Hepatocyte (in vitro differentiated cells): ENCODE data around the gene NME3. TPM values are rescaled to one million over a fixed set of nuclear protein-coding genes. Genes with fewer than 3 reads are reported as not detected.

ENCODE experiments used
- DNase-seq: peaks from one replicate; pipeline ENCODE4 v3.0.0-alpha.2; 2016; ENCODE audit warnings: low spot score
- H2AFZ ChIP-seq: fragments of 200-600 bp; sonication (generic); 2 replicates; pipeline ENCODE4 v1.6.0; 2016; ENCODE audit warnings: antibody characterized with exemption, mild to moderate bottlenecking
- H3K27ac ChIP-seq: fragments of 200-600 bp; sonication (generic); 2 replicates; pipeline ENCODE4 v1.5.1; 2016; ENCODE audit warnings: mild to moderate bottlenecking
- H3K27me3 ChIP-seq: fragments of 200-600 bp; sonication (generic); 2 replicates; pipeline ENCODE4 v1.6.1; 2016
- H3K36me3 ChIP-seq: fragments of 200-600 bp; sonication (generic); replicated peaks from 2 replicates; pipeline ENCODE4 v1.5.1; 2016; ENCODE audit warnings: low read depth; ENCODE audit not compliant: insufficient read depth
- H3K4me1 ChIP-seq: fragments of 200-600 bp; sonication (generic); 2 replicates; pipeline ENCODE4 v1.5.1; 2016; ENCODE audit warnings: mild to moderate bottlenecking, moderate library complexity; ENCODE audit not compliant: insufficient read depth
- H3K4me2 ChIP-seq: fragments of 200-600 bp; sonication (generic); 2 replicates; pipeline ENCODE4 v1.6.0; 2016
- H3K4me3 ChIP-seq: fragments of 200-600 bp; sonication (generic); 2 replicates; pipeline ENCODE4 v1.5.1; 2016; ENCODE audit warnings: mild to moderate bottlenecking
- H3K79me2 ChIP-seq: fragments of 200-600 bp; sonication (generic); 2 replicates; pipeline ENCODE4 v1.6.0; 2017; ENCODE audit warnings: mild to moderate bottlenecking
- H3K9me2 ChIP-seq: fragments of 200-600 bp; sonication (generic); replicated peaks from 2 replicates; pipeline ENCODE4 v1.6.0; 2017; ENCODE audit warnings: mild to moderate bottlenecking; ENCODE audit not compliant: insufficient read depth
- H3K9me3 ChIP-seq: fragments of 200-600 bp; sonication (generic); 2 replicates; pipeline ENCODE4 v1.5.1; 2016; ENCODE audit warnings: low read depth, mild to moderate bottlenecking
- H4K20me1 ChIP-seq: fragments of 200-600 bp; sonication (generic); 2 replicates; pipeline ENCODE4 v1.6.0; 2016; ENCODE audit warnings: mild to moderate bottlenecking; ENCODE audit not compliant: insufficient read depth, poor library complexity, severe bottlenecking
- EZH2 ChIP-seq: fragments of 200-600 bp; sonication (generic); IDR thresholded peaks from 2 replicates; pipeline ENCODE4 v1.6.1; 2016; ENCODE audit warnings: antibody characterized with exemption, mild to moderate bottlenecking, borderline replicate concordance
- EZH2phosphoT487 ChIP-seq: fragments of 200-600 bp; sonication (generic); IDR thresholded peaks from one replicate; pipeline ENCODE4 v1.6.1; 2018; ENCODE audit warnings: antibody characterized with exemption, mild to moderate bottlenecking, low read depth, moderate library complexity; ENCODE audit not compliant: unreplicated experiment, severe bottlenecking
- WGBS: methylation state at CpG from one replicate; pipeline ENCODE4 v1.1.6; 2016; ENCODE audit warnings: low lambda C conversion rate; ENCODE audit errors: missing lambda C conversion rate; 5-methylcytosine and 5-hydroxymethylcytosine counted together
- polyA plus RNA-seq: library from polyadenylated mRNA; unstranded; fragments of >200 nt; fragmentation: Nextera tagmentation; extraction: Ambion mirVana; gene quantifications from 2 replicates; pipeline ENCODE4 v1.2.1, GENCODE V29; 2016
- total RNA-seq: library from RNA; depleted of rRNA; stranded (reverse); fragments of >200 nt; gene quantifications from 2 replicates; pipeline ENCODE4 v1.2.3, GENCODE V29; 2014
- TF ChIP-seq, protein P1 (sequence below): fragments of 200-600 bp; sonication (generic); IDR thresholded peaks from 2 replicates; pipeline ENCODE4 v1.5.1; 2016; ENCODE audit warnings: antibody characterized with exemption, mild to moderate bottlenecking; ENCODE audit not compliant: poor library complexity

NME3 gene
- total and polyA plus RNA-seq, 2 experiments from 2014 or later = 34.8 to 86.6 TPM

DNA sequence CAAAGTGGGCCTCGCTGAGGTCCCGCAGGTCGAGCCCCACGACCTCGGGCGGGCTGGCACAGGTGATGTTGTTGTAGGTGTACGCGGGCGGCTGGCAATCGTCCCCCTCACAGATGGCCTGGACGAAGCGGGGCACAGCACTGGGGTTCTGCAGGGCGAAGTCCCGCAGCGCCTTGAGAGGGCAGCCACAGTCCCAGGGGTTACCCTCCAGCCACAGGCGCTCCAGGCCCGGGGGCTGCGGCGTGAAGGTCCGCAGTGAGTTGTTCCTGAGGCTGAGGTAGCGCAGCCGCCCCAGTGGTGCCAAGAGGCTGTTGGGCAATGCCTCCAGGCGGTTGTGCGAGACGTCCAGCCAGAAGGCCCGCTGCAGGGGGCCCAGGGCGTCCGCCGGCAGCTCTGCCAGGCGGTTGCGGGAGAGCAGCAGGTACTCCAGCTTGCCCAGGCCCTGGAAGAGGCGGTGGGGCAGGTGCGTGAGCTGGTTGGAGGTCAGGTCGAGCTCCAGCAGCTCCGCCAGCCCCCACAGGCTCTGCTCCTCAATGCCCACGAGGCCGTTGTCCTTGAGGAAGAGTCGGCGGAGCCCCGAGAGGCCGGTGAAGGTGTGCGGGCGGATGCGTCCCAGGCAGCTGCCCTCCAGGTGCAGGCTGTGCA, 19.4 kb upstream of the NME3 start:
- H3K36me3 ChIP-seq = no peaks in the 10 kb centered on the region
- no peak overlapping the region for H2AFZ ChIP-seq
- WGBS = over 99% methylated on average over 34 of the region's 44 CpGs
- H3K4me2 ChIP-seq = no peak overlapping the region
- peaks cover 13% of the 10 kb centered on the region for H3K79me2 ChIP-seq
- H3K4me1 ChIP-seq = peaks cover 14% of the 10 kb centered on the region
- H3K9me3 ChIP-seq = no peaks in the 10 kb centered on the region
- no peaks in the 10 kb centered on the region for H3K27me3 ChIP-seq
- DNase-seq = peak; percentile 4
- no peak overlapping the region for H3K27ac ChIP-seq
- no peaks in the 10 kb centered on the region for H3K9me2 ChIP-seq
- peaks cover 4% of the 10 kb centered on the region for H4K20me1 ChIP-seq
- H3K4me3 ChIP-seq = no peak overlapping the region
- TF ChIP-seq EZH2phosphoT487 = no peak
- TF ChIP-seq, protein P1, sequence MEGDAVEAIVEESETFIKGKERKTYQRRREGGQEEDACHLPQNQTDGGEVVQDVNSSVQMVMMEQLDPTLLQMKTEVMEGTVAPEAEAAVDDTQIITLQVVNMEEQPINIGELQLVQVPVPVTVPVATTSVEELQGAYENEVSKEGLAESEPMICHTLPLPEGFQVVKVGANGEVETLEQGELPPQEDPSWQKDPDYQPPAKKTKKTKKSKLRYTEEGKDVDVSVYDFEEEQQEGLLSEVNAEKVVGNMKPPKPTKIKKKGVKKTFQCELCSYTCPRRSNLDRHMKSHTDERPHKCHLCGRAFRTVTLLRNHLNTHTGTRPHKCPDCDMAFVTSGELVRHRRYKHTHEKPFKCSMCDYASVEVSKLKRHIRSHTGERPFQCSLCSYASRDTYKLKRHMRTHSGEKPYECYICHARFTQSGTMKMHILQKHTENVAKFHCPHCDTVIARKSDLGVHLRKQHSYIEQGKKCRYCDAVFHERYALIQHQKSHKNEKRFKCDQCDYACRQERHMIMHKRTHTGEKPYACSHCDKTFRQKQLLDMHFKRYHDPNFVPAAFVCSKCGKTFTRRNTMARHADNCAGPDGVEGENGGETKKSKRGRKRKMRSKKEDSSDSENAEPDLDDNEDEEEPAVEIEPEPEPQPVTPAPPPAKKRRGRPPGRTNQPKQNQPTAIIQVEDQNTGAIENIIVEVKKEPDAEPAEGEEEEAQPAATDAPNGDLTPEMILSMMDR = no peak
- no peak for TF ChIP-seq EZH2

DNA sequence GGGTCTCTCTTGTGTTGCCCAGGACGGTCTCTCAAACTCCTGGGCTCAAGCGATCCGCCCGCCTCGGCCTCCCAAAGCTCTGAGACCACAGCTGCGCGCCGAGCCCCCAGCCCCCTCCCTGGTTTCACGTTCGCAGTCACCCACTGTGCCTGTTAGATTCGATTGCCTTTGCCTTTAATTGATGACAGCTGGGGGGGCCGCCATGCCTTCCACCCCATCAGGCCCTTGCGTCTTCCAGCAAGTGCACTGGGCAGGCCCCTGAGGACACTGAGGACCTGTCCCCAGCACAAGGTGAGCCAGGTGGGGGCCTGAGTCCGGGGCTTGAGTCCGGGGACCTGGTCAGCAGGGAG, 18.9 kb upstream of the NME3 start:
- no peak for DNase-seq
- Histone ChIP-seq H3K4me3 (no peak overlapping the region), H3K4me2 (no peak overlapping the region), H3K36me3 (no peaks in the 10 kb centered on the region), H2AFZ (no peak overlapping the region), H3K9me3 (no peaks in the 10 kb centered on the region), H3K9me2 (no peaks in the 10 kb centered on the region), H4K20me1 (peaks cover 5% of the 10 kb centered on the region), H3K79me2 (peaks cover 18% of the 10 kb centered on the region), H3K4me1 (peaks cover 13% of the 10 kb centered on the region), H3K27me3 (no peaks in the 10 kb centered on the region), H3K27ac (no peak overlapping the region)
- WGBS = 95% methylated on average over 15 of the region's 15 CpGs
- TF ChIP-seq EZH2 = no peak
- TF ChIP-seq, protein P1 = no peak
- no peak for TF ChIP-seq EZH2phosphoT487

DNA sequence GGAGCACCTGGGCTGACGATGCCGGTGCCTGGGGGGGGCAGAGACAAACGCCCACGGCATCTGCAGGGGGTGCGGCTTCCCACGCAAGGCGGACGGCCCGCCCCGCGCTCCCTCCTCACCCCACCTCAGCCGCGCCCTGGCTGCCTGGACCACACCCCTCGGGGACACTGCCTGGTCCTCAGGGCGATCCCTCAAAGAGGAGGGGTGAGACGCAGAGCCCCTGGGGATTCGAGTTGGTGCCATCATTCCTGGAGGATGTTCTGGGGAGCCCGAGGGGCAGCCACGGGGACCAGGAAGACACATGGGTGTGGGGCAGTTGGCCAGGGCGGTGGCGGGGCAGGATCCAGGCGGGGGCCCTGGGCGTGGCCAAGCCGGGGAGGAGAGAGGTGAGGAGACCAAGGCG, 18.3 kb upstream of the NME3 start:
- peaks cover 7% of the 10 kb centered on the region for H3K4me1 ChIP-seq
- H3K27me3 ChIP-seq = no peaks in the 10 kb centered on the region
- no peaks in the 10 kb centered on the region for H3K9me2 ChIP-seq
- DNase-seq = peak; percentile 3
- H3K4me2 ChIP-seq = no peak overlapping the region
- peaks cover 24% of the 10 kb centered on the region for H3K79me2 ChIP-seq
- 92% methylated on average over 16 of the region's 25 CpGs for WGBS
- no peak overlapping the region for H3K4me3 ChIP-seq
- no peak overlapping the region for H3K27ac ChIP-seq
- H2AFZ ChIP-seq = no peak overlapping the region
- TF ChIP-seq, protein P1 = no peak
- TF ChIP-seq EZH2 (no peak), EZH2phosphoT487 (no peak)
- no peaks in the 10 kb centered on the region for H3K36me3 ChIP-seq
- H4K20me1 ChIP-seq = peaks cover 5% of the 10 kb centered on the region
- no peaks in the 10 kb centered on the region for H3K9me3 ChIP-seq
